HG03045 (cell line): ENCODE data around the gene ZNF202.
"Not testable (repeated sequence)": the region's sequence is repeated elsewhere in the genome, so short reads cannot be mapped to it uniquely, and the experiment has no call there.

Experiments used
- ATAC-seq: cut with Tn5 transposase; IDR thresholded peaks from one replicate; pipeline ENCODE4 v1.9.1; 2021; ENCODE audit warnings: mild to moderate bottlenecking, moderate library complexity; ENCODE audit not compliant: unreplicated experiment

The ZNF202 gene

GRCh38 chr11:123741159-123742030, at the start of gene ZNF202:
TSS of gene ZNF202 (minus strand) at chr11:123741660. CDS start at chr11:123730888, 10,772 bp downstream.
- peak; percentile 99 for ATAC-seq

DNA sequence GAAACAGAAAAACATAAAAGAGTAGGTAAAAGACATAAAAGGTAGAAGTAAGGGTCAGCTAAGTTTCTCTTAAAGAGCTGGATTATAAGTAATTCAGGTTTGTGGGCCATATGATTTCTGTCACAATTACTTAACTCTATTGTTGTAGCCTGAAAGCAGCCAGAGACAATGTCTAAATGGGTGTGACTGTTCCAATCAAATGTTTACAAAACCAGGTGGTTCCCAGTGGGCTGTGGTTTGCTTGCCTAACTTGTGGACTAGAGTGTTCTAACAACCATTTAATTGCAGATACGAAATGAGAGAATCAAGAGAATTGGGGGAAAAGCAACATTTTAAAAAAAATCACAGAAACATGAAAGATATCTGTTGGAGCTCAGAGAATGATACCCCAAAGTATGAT, 42.1 kb upstream of the ZNF202 start:
- no peak for ATAC-seq

DNA sequence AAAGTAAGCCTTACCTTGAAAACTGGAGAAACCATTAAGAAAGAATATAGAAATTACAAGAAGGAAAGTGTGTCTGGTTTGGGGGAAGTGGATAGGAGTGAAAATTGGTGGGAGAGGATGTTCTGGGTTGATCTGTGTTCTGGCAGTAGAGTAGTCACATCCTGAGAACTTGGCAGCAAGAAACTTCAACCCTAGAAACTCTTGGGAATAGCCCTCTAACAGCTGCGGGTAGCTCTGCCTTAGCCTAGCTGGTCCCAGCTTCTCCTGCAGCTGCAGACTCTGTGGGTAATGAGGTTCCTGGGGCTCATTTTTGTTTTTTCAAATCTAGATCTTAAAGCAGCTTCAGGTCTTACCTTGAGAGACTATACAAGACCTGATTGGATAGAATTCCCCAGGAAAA, 37.1 kb upstream of the ZNF202 start:
- ATAC-seq: no peak

DNA sequence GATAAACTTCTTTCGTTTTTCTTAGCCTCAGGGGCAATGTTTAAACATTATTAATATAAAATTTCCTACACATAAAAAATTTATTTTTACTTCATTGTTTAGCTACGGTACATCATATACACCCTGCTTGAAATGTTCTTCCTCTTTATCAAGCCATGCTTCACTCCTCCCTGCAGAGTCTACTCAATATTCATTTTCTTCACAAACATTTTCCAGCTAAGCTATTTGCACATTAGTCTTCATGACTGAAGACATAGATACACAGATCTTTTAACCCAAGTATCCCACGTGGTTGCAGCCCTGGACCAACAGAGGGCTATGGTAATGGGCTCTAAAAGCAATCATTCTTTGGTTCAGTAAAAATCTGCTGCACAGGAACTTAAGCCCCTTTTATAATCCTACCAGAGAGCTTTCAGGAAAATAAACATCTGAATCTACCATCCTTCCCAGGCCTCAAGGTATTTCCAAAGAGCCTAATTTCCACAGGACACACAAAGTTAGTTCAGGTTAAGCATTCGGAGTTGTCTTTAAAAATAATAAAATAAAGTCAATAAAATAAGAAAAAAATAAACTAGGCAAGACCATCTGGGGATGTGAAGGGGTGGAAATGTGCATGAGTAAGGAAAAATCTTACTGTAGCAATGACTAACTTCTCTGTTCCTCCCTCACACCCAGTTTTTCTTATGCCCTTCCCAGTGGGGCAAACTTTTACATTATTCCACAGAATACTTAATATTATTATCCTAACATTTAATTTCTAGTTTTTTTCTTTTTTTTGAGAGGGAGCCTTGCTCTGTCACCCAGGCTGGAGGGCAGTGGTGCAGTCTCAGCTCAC, 34.5 kb upstream of the ZNF202 start:
- no peak for ATAC-seq

DNA sequence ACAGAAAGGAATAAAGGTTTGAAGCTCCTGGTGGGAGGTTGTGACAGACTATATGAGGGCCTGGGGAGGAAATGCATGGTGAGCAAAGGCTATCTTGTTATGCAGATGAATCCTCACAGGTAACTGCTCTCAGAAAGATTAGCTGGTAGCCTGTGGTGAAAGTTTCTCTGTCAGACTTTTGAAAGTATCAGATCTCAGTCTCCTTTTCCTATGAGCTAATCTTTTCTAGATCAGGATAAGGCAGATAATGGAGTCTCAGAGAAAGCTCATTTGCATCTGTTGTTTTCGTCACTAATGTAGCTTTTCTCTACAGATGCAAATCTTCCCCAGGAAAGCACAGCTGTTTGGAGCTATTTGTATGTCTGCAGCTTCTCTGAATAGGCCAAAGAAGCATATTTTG, 33.8 kb upstream of the ZNF202 start:
- ATAC-seq: peak; percentile 57

DNA sequence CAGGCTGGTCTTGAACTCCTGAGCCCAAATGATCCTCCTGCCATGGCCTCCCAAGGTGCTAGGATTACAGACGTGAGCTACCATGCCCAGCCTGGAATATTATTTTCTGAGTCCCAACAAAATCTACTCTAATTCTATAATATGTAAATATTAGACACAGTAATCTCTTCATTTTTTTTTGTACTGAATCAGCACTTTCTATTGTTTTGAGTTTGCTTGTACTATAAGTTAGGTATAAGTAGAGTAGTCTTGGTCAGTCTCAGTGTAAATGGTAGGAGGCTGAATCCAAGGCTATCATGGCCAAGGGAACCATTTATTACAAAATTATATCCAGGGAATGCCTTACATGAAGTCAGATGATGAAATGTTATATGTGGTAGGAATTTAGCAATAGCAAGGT, 32.5 kb upstream of the ZNF202 start:
- ATAC-seq: no peak

- no peak for ATAC-seq
Observed at GRCh38 chr11:123773026-123773425, 31.6 kb upstream of the ZNF202 start.

DNA sequence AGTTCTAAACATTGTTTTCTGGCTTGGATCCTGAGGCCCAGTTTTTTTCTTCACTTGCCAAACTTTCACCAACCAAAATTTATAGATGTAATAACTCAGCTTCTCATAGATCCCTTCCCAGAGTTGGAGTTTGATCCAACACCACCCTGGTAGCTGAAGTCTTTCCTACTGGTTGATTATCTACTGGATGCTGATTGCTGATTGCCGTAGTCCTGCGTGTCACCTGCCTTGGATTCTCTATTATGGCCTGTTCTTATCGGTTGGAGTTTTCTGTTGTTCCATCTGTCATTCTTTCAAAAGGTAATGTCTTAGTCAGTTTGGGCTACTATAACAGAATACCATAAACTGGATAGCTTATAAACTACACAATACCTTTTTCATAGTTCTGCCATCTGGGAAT, 30.2 kb upstream of the ZNF202 start:
- ATAC-seq: no peak

GRCh38 chr11:123770712-123771111, 29.3 kb upstream of the ZNF202 start:
- ATAC-seq: no peak

GRCh38 chr11:123765601-123766000, 24.1 kb upstream of the ZNF202 start:
- no peak for ATAC-seq

- no peak for ATAC-seq
Observed at GRCh38 chr11:123762422-123762821, 21.0 kb upstream of the ZNF202 start.

GRCh38 chr11:123760894-123761293, 19.4 kb upstream of the ZNF202 start:
- peak; percentile 88 for ATAC-seq

- ATAC-seq: no peak
Observed at GRCh38 chr11:123757976-123758375, 16.5 kb upstream of the ZNF202 start.

GRCh38 chr11:123755813-123756212, 14.4 kb upstream of the ZNF202 start:
- ATAC-seq: no peak

DNA sequence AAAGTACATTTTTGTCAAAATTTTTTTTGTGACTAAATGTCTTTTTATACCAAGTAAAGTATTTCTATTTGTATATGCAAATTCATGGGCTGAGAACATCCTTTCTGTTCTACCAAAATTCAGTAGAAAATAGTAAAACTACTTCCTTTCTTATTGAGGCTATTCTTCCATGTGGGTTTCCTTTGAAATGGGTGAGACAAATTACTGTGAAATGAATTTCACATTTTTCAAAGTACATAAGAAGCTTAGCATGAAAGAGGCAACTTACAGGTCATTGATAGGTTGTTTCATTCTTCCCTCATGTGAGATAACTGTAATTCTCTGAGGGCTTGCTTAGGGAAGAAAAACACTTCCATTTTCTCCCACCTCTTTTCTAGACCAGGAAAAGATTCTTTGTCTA, 13.9 kb upstream of the ZNF202 start:
- ATAC-seq: no peak

DNA sequence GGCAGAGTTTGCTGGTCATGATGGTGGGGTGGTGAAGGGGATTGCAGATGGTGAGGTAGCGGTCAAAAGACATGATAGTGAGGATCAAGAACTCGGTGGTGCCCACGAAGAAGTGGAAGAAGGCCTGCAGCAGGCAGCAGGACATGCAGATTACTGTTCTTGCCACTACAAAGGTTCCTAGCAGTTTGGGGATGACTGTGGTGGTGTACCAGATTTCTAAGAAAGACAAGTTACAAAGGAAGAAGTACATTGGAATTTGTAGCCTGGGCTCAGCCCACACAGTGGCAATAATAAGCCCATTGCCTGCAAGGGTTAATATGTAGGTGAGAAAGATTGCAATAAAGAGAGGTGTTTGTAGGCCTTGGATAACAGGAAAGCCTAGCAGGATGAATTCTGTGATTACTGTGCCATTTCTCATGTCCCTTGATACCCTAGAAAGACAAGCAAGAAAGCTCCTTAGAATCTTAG, 12.7 kb upstream of the ZNF202 start, which contains the start of gene OR6X1:
Gene OR6X1, minus strand, starts transcription at position 418 of the 468 bp plus-strand sequence. Its CDS starts 0 bp downstream, at position 418.
- no peak for ATAC-seq

DNA sequence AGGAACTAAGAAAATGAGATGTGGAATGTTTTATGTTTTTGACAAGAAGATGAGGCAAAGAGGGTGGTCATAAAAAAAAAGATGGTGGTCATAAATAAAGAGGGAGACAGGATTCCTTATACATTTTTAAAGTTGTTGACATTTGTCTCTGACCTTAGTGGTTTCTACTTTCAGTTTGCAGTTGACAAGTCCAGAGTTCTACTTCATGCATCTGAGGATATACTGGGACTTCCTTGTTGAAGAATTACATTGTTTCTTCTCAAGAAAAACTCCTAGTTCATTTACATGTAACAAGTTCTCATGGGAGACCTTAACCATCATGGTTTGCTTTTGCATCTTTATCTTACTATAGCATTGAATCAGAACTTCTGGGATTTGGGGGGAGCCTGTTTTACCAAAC, 11.7 kb upstream of the ZNF202 start:
- no peak for ATAC-seq

DNA sequence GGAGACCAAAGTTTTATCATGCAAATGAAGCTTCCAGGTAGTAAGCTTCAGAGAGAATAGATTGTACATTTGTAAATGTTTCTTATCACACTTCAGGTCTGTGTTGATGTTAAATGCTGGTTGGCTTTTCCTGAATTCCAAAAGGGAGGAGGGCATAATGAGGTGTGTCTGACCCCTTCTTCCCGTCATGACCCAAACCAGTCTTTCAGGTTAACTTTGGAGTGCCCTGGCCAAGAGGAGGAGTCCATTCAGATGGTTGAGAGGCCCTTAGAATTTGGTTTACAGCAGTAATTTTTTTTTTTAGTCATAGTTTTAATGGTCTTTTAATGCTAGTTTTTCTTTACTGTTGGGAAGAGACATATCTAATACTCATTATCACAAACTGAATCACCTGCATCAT, 10.3 kb upstream of the ZNF202 start:
- no peak for ATAC-seq

- not testable (repeated sequence) for ATAC-seq
Observed at GRCh38 chr11:123748349-123748748, 6.9 kb upstream of the ZNF202 start.

DNA sequence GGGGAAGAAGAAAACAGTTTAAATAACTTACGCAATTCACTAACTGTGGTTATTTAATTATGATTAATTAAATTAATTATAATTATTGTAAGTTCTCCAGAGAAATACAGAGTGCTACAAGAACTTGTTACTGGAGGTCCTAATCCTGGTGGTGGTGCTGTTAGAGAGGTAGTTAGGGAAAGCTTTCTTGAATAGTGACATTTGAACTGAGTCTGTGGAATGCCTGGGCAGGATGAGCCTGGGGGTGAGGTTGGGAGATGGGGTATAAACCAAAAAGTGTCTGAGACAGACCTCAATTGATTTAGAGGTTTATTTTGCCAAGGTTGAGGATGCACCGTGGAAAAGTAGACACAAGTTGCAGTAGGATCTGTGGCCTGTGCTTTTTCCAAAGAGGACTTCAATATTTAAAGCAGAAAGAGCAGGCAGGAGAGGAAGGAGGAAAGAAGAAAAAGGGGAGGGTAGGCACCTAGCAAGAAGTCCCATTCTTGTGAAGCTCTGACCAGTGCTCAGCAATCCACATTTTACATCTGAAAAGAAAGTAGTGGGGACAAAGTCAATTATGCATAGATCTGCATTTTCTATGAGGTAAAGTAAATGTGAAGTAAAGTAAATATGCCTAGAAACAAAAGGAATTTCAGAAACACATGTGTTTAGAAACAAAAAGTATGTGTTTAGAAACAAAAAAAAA, 4.4 kb upstream of the ZNF202 start:
- ATAC-seq: no peak

GRCh38 chr11:123742724-123743120, 1.3 kb upstream of the ZNF202 start:
- no peak for ATAC-seq
